GM10266 (cell line): ENCODE data around the gene RAD51B.
"Not testable (repeated sequence)": the region's sequence is repeated elsewhere in the genome, so short reads cannot be mapped to it uniquely, and the experiment has no call there.

Experiments
- DNase-seq: peaks from one replicate; pipeline ENCODE4 v3.0.0; 2012; ENCODE audit errors: extremely low spot score
- TF ChIP-seq, protein P1 (sequence below): IDR thresholded peaks from 2 replicates; pipeline ENCODE4 v1.5.1; 2012; ENCODE audit warnings: mild to moderate bottlenecking, low read depth; ENCODE audit not compliant: control insufficient read depth, insufficient read depth; ENCODE audit errors: missing control alignments

Gene RAD51B

GRCh38 chr14:67961676-67962075 lies 142.1 kb downstream of the RAD51B start:
- no peak for DNase-seq
- TF ChIP-seq, protein P1, sequence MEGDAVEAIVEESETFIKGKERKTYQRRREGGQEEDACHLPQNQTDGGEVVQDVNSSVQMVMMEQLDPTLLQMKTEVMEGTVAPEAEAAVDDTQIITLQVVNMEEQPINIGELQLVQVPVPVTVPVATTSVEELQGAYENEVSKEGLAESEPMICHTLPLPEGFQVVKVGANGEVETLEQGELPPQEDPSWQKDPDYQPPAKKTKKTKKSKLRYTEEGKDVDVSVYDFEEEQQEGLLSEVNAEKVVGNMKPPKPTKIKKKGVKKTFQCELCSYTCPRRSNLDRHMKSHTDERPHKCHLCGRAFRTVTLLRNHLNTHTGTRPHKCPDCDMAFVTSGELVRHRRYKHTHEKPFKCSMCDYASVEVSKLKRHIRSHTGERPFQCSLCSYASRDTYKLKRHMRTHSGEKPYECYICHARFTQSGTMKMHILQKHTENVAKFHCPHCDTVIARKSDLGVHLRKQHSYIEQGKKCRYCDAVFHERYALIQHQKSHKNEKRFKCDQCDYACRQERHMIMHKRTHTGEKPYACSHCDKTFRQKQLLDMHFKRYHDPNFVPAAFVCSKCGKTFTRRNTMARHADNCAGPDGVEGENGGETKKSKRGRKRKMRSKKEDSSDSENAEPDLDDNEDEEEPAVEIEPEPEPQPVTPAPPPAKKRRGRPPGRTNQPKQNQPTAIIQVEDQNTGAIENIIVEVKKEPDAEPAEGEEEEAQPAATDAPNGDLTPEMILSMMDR: no peak

- TF ChIP-seq, protein P1: no peak
- DNase-seq: peak; percentile 45
These were observed 142.7 kb downstream of the RAD51B start for GRCh38 chr14:67962215-67962644.

- DNase-seq: no peak
These were observed 144.0 kb downstream of the RAD51B start for GRCh38 chr14:67963545-67963944.

GRCh38 chr14:67963960-67964812 lies 144.6 kb downstream of the RAD51B start:
- TF ChIP-seq, protein P1: no peak
- DNase-seq: no peak

More at GRCh38 chr14:67963545-67963944, 144.0 kb downstream of the RAD51B start:
- TF ChIP-seq, protein P1: no peak

GRCh38 chr14:67965696-67966095 lies 146.1 kb downstream of the RAD51B start:
- TF ChIP-seq, protein P1: no peak
- no peak for DNase-seq

- TF ChIP-seq, protein P1: no peak
- no peak for DNase-seq
These were observed 147.6 kb downstream of the RAD51B start for GRCh38 chr14:67967206-67967605.

DNA sequence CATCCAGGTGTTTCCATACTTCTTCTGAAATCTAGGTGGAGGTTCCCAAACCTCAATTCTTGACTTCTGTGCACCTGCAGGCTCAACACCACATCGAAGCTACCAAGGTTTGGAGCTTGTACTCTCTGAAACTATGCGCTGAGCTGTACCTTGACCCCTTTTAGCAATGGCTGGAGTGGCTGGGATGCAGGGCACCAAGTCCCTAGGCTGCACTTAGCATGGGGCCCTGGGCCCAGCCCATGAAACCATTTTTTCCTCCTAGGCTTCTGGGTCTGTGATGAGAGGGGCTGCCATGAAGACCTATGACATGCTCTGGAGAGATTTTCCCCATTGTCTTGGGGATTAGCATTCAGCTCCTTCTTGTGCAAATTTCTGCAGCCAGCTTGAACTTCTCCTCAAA lies 148.4 kb downstream of the RAD51B start:
- not testable (repeated sequence) for DNase-seq

- TF ChIP-seq, protein P1: no peak
- DNase-seq: no peak
These were observed 151.3 kb downstream of the RAD51B start for GRCh38 chr14:67970923-67971322.
